ENCODE results near the gene IFITM2.
"Not testable (repeated sequence)": the region's sequence is repeated elsewhere in the genome, so short reads cannot be mapped to it uniquely, and the experiment has no call there.

- TF ChIP-seq JUND (IDR thresholded peaks at IDR 0.05); FOXA2 (IDR thresholded peaks at IDR 0.05); GABPA (IDR thresholded peaks at IDR 0.05 in 1 of 2, conservative IDR thresholded peaks at IDR 0.05 in 1 of 2): not testable (repeated sequence)
These were observed 12.3 kb downstream of the IFITM2 start for GRCh38 chr11:319888-320273.

All from liver (tissue), 2 donors.